K562 (cell line): ENCODE measurements around the gene TMED10. TPM values are rescaled to one million over a fixed set of nuclear protein-coding genes. Genes with fewer than 3 reads are reported as not detected.

ENCODE experiments used
- ATAC-seq: fragments of 200-7000 bp; cut with Tn5 transposase; 3 replicates; pipeline ENCODE4 v1.9.1; 2020; ENCODE audit warnings: moderate library complexity
- BruUV-seq: library from RNA; stranded (reverse); fragments of 400-500 nt; replicated peaks from 2 replicates; lab custom pipeline; 2021; lab: Mats Ljungman, UMichigan
- CTCF ChIA-PET: fragments of 300-600 bp; formaldehyde crosslinking; extraction: SDS; loops from one replicate; lab custom pipeline; 2021; ENCODE audit warnings: low intra/inter-chr PET ratio; lab: Yijun Ruan, JAX
- POLR2A ChIA-PET: fragments of 300-600, 350-650 bp; sonication (Branson Sonifier 250); formaldehyde crosslinking; extraction: SDS; loops from one replicate; lab custom pipeline; 2021; ENCODE audit warnings: antibody characterized with exemption, inconsistent platforms; lab: Yijun Ruan, JAX
- DNase-seq, 4 experiments: peaks; one replicate each; pipeline versions ENCODE4 v3.0.0 to v3.0.0-alpha.2; 2011 to 2018; ENCODE audit warnings: low spot score in 3 of 4, mixed read lengths in 3 of 4; ENCODE audit errors: extremely low read depth in 1 of 4
- FAIRE-seq: peaks from 2 replicates; lab custom pipeline; 2011; peaks lifted over from hg19 to GRCh38; lab: Jason Lieb, UNC
- H2AFZ ChIP-seq: 2 replicates; pipeline ENCODE4 v1.6.0; 2011; ENCODE audit warnings: low read depth, low read length, control low read depth, inconsistent platforms
- H3K27ac ChIP-seq: fragments of 200-600 bp; 3 replicates; pipeline ENCODE4 v1.8.0; 2011; ENCODE audit warnings: low read depth, mild to moderate bottlenecking, control low read depth, inconsistent platforms, low read length, moderate library complexity, mixed read lengths; ENCODE audit errors: extremely low read depth
- H3K27me3 ChIP-seq, 2 experiments: fragments of 300-600 bp in 1 of 2; 2 replicates in 1 of 2; 3 replicates in 1 of 2; pipeline versions ENCODE4 v1.6.0 to v1.8.0; 2011; ENCODE audit warnings: inconsistent platforms in 2 of 2, low read length in 2 of 2, mild to moderate bottlenecking in 1 of 2, mixed read lengths in 1 of 2, moderate library complexity in 1 of 2; ENCODE audit not compliant: control insufficient read depth in 2 of 2, insufficient read depth in 2 of 2
- H3K36me3 ChIP-seq: fragments of 300-600 bp; 3 replicates; pipeline ENCODE4 v1.8.0; 2011; ENCODE audit warnings: mild to moderate bottlenecking, low read length, inconsistent platforms; ENCODE audit not compliant: control insufficient read depth, insufficient read depth
- H3K4me1 ChIP-seq, 2 experiments: fragments of 200-600 bp in 1 of 2; replicated peaks in 1 of 2; 2 replicates in 1 of 2; 3 replicates in 1 of 2; pipeline versions ENCODE4 v1.5.1 to v1.8.0; 2011; ENCODE audit warnings: inconsistent platforms in 2 of 2, low read length in 2 of 2, mild to moderate bottlenecking in 1 of 2, mixed read lengths in 1 of 2, moderate library complexity in 1 of 2; ENCODE audit not compliant: control insufficient read depth in 2 of 2, insufficient read depth in 2 of 2
- H3K4me2 ChIP-seq: 2 replicates; pipeline ENCODE4 v1.6.1; 2011; ENCODE audit warnings: low read length, control low read depth, inconsistent platforms, mixed read lengths; ENCODE audit not compliant: insufficient read depth
- H3K4me3 ChIP-seq: fragments of 200-600 bp; sonication (generic), shearing (Covaris generic); 2 replicates; pipeline ENCODE4 v1.5.1; 2016; ENCODE audit warnings: control low read depth, inconsistent platforms
- H3K79me2 ChIP-seq: fragments of 200-600 bp; 3 replicates; pipeline ENCODE4 v1.8.0; 2011; ENCODE audit warnings: low read length, inconsistent platforms; ENCODE audit not compliant: control insufficient read depth, insufficient read depth
- H3K9ac ChIP-seq, 2 experiments: 2 replicates each; pipeline versions ENCODE4 v1.6.0 to v1.6.1; 2011; ENCODE audit warnings: low read depth in 2 of 2, low read length in 2 of 2, control low read depth in 1 of 2, inconsistent platforms in 1 of 2, mild to moderate bottlenecking in 1 of 2, mixed read lengths in 1 of 2; ENCODE audit not compliant: insufficient read depth in 1 of 2
- H3K9me1 ChIP-seq: one replicate; pipeline ENCODE4 v1.6.0; 2011; ENCODE audit warnings: inconsistent platforms, mild to moderate bottlenecking, low read length, moderate library complexity; ENCODE audit not compliant: control insufficient read depth, insufficient read depth
- H3K9me3 ChIP-seq: replicated peaks from 2 replicates; pipeline ENCODE4 v1.5.1; 2011; ENCODE audit warnings: low read depth, low read length, inconsistent platforms; ENCODE audit not compliant: control insufficient read depth, insufficient read depth
- H4K20me1 ChIP-seq: replicated peaks from 2 replicates; pipeline ENCODE4 v1.6.1; 2011; ENCODE audit warnings: low read length, inconsistent platforms, mixed read lengths; ENCODE audit not compliant: control insufficient read depth, insufficient read depth
- CBX3 ChIP-seq, 2 experiments: IDR thresholded peaks; 1 replicate in 1 of 2; 2 replicates in 1 of 2; pipeline ENCODE4 v1.6.1; 2012; ENCODE audit warnings: inconsistent platforms in 2 of 2, low read length in 2 of 2, borderline replicate concordance in 1 of 2, control low read depth in 1 of 2
- CREB3 ChIP-seq: fragments of 450-650 bp; conservative IDR thresholded peaks from 2 replicates; pipeline ENCODE4 v1.6.1; 2016; ENCODE audit warnings: missing genetic modification characterization, low read depth, mild to moderate bottlenecking, missing compliant biosample characterization, moderate library complexity
- E2F4 ChIP-seq: sonication (generic); formaldehyde crosslinking; IDR thresholded peaks from 2 replicates; pipeline ENCODE4 v1.8.0; 2022; ENCODE audit warnings: mild to moderate bottlenecking, low read depth, missing genetic modification reagents
- EP300 ChIP-seq: IDR thresholded peaks from 2 replicates; pipeline ENCODE4 v1.6.1; 2012; ENCODE audit warnings: low read length, improper control_type of control experiment
- KLF13 ChIP-seq: fragments of 450-650 bp; IDR thresholded peaks from 2 replicates; pipeline ENCODE4 v1.6.1; 2016; ENCODE audit warnings: missing genetic modification characterization, low read depth, mild to moderate bottlenecking, missing compliant biosample characterization, moderate library complexity, borderline replicate concordance
- ZNF57 ChIP-seq: fragments of 450-650 bp; formaldehyde crosslinking; IDR thresholded peaks from 2 replicates; pipeline ENCODE4 v1.4.0; 2020; ENCODE audit warnings: mild to moderate bottlenecking, moderate library complexity
- ZNF592 ChIP-seq: fragments of 450-650 bp; IDR thresholded peaks from 2 replicates; pipeline ENCODE4 v1.6.1; 2017; ENCODE audit warnings: antibody characterized with exemption, mild to moderate bottlenecking
- ZNF717 ChIP-seq: fragments of 250-450 bp; sonication (Bioruptor Pico); IDR thresholded peaks from 2 replicates; pipeline ENCODE4 v1.5.0; 2021
- WGBS: fragments of 100-300 bp; shearing (Covaris generic); methylation state at CpG from one replicate; pipeline ENCODE4 v1.1.6; 2016; ENCODE audit warnings: low coverage, mixed read lengths; ENCODE audit not compliant: insufficient coverage; ENCODE audit errors: missing lambda C conversion rate; 5-methylcytosine and 5-hydroxymethylcytosine counted together
- in situ Hi-C: fragments of 300-500 bp; cut with MboI; formaldehyde crosslinking; loops from 4 replicates; pipeline ENCODE4 v1.15.0; 2018; ENCODE audit warnings: inconsistent platforms, mixed read lengths
- intact Hi-C: fragments of 100-400 bp; cut with micrococcal nuclease; formaldehyde crosslinking; loops from 2 replicates; pipeline ENCODE4 v1.14.2; 2022
- polyA plus RNA-seq, 8 experiments: library from polyadenylated mRNA; depleted of rRNA in 4 of 8; stranded (reverse) in 5 of 8; unstranded in 3 of 8; fragments of >200 nt; fragmentation: Nextera tagmentation in 2 of 8; fragmentation: Illumina TruSeq in 1 of 8; extraction: Ambion mirVana in 2 of 8; extraction: Trizol in 1 of 8; gene quantifications; 2 replicates each; pipeline versions ENCODE4 v1.2.1 to v1.2.3, GENCODE V29; 2011 to 2014; ENCODE audit warnings: inconsistent platforms in 1 of 8, missing spikeins in 1 of 8
- total RNA-seq, 7 experiments: library from RNA; depleted of rRNA in 6 of 7; stranded (reverse); fragments of >200 nt in 6 of 7; fragmentation: Illumina TruSeq in 2 of 7; extraction: Trizol in 2 of 7; gene quantifications; 2 replicates each; pipeline versions ENCODE4 v1.2.1 to v1.2.3, GENCODE V29; 2011 to 2021; ENCODE audit warnings: low replicate concordance in 1 of 7

Gene TMED10
- total and polyA plus RNA-seq, 9 of the 15 experiments (the other 6 are each of a cell fraction or from before 2014, with no cell fraction given), result 62.2 to 233 (median 124) TPM

- ChIA-PET CTCF (no interaction called here), POLR2A (no interaction called here)
- Histone ChIP-seq H2AFZ (no peak overlapping the region), H3K27ac (no peak overlapping the region), H3K36me3 (peaks cover 24% of the 10 kb centered on the region; the same call in 2 of the 3 replicates), H3K9ac (no peak overlapping the region), H3K4me1 (no peaks in the 10 kb centered on the region), H3K27me3 (no peaks in the 10 kb centered on the region), H3K4me2 (no peak overlapping the region), H3K9me3 (no peaks in the 10 kb centered on the region), H3K9me1 (no peaks in the 10 kb centered on the region), H3K4me3 (no peak overlapping the region), H3K79me2 (peaks cover 11% of the 10 kb centered on the region; the same call in 2 of the 3 replicates), H4K20me1 (no peaks in the 10 kb centered on the region)
- WGBS, result 57% methylated on average over 2 of the region's 2 CpGs
- intact Hi-C loops (no loop called here), in situ Hi-C loops (loop anchor here (10.0 to 25.0 kb wide), 2 partner anchors 344 to 522 kb away; partner anchors contain the start of genes ERG28 and TTLL5)
- no TSS peak for BruUV-seq
- ATAC-seq (no peak), DNase-seq (no peak), FAIRE-seq (no peak)
- no peak for TF ChIP-seq CBX3 (IDR thresholded peaks at IDR 0.05; ENCODE audit: borderline replicate concordance in 1 of 2, low read length in 2 of 2)
- no peak for TF ChIP-seq E2F4 (CRISPR knock-in tag)
- TF ChIP-seq CREB3 (tag), result no peak
- TF ChIP-seq ZNF57 (CRISPR knock-in tag), result no peak
- TF ChIP-seq EP300, result no peak
- TF ChIP-seq ZNF717, result no peak
- TF ChIP-seq ZNF592, result no peak
- no peak for TF ChIP-seq KLF13
Observed at GRCh38 chr14:75140620-75141019, 35.8 kb downstream of the TMED10 start.
